ENCODE data around the gene RPL28.
"Not testable (repeated sequence)": the region's sequence is repeated elsewhere in the genome, so short reads cannot be mapped to it uniquely, and the experiment has no call there.

RPL28 gene

GRCh38 chr19:55432241-55432959, 46.7 kb downstream of the RPL28 start:
- no peak for DNase-seq

GRCh38 chr19:55433292-55433691, 47.6 kb downstream of the RPL28 start:
- DNase-seq, result no peak

GRCh38 chr19:55434356-55434919, 48.7 kb downstream of the RPL28 start:
- DNase-seq, result no peak

- no peak for DNase-seq
These were observed 49.3 kb downstream of the RPL28 start for GRCh38 chr19:55435020-55435419.

GRCh38 chr19:55436847-55437246, 51.1 kb downstream of the RPL28 start:
- DNase-seq, result no peak

- DNase-seq, result no peak
These were observed 51.7 kb downstream of the RPL28 start for GRCh38 chr19:55437410-55437809.

GRCh38 chr19:55439052-55439451, 53.3 kb downstream of the RPL28 start:
- DNase-seq, result no peak

- no peak for DNase-seq
These were observed 54.8 kb downstream of the RPL28 start for GRCh38 chr19:55440411-55441105.

- DNase-seq, result no peak
These were observed 55.6 kb downstream of the RPL28 start for GRCh38 chr19:55441319-55441691.

- DNase-seq, result no peak
These were observed 56.1 kb downstream of the RPL28 start for GRCh38 chr19:55441692-55442321.

- DNase-seq, result no peak
These were observed 56.7 kb downstream of the RPL28 start for GRCh38 chr19:55442372-55442961.

- DNase-seq, result no peak
These were observed 57.5 kb downstream of the RPL28 start, which contains the start of gene SHISA7 for GRCh38 chr19:55443045-55443823. Gene SHISA7, minus strand, starts transcription at chr19:55443300. Its CDS starts 437 bp downstream, at chr19:55442863.

GRCh38 chr19:55443824-55444480, 58.2 kb downstream of the RPL28 start:
- DNase-seq, result no peak

- DNase-seq, result no peak
These were observed 58.9 kb downstream of the RPL28 start for GRCh38 chr19:55444646-55445045.

- DNase-seq, result no peak
These were observed 60.3 kb downstream of the RPL28 start for GRCh38 chr19:55446060-55446459.

- no peak for DNase-seq
These were observed 61.9 kb downstream of the RPL28 start for GRCh38 chr19:55447421-55448174.

GRCh38 chr19:55448175-55448490, 62.4 kb downstream of the RPL28 start:
- not testable (repeated sequence) for DNase-seq

GRCh38 chr19:55449469-55449868, 63.7 kb downstream of the RPL28 start:
- no peak for DNase-seq

- no peak for DNase-seq
These were observed 65.6 kb downstream of the RPL28 start for GRCh38 chr19:55451163-55451964.
